Measurements from ENCODE around the gene TSSC4.

The TSSC4 gene

DNA sequence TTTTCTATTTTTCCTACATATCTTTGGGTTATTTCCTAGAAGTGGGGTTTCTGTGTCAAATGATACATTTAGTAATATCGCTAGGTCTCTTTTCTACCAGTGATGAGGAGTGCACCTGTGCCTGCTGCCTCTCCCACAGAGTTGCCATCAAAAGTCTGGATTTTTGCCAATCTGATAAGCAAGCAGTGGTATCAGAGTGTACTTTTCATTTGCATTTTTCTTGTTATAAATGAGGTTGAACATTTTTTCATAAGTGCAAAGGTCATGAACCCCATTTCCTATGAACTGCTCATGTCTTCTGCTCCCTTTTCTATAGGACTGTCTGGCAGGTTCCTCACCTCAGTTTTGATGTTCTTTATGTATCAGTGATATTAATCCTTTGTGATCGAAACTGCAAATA lies 42.0 kb downstream of the TSSC4 start:
- H3K27ac ChIP-seq (ENCODE audit: low read depth, low read length, poor library complexity, severe bottlenecking), result no peak overlapping the region
- no peaks in the 10 kb centered on the region for H3K9me2 ChIP-seq (ENCODE audit: low read depth, low read length)
- H3K9me3 ChIP-seq (ENCODE audit: low read length), result no peaks in the 10 kb centered on the region
- H3K4me2 ChIP-seq (ENCODE audit: low read length), result no peak overlapping the region
- no peak overlapping the region for H3K4me3 ChIP-seq (ENCODE audit: low read depth, low read length, poor library complexity, severe bottlenecking)
- no peaks in the 10 kb centered on the region for H3K36me3 ChIP-seq (ENCODE audit: insufficient read depth, low read length)
- peaks cover 7% of the 10 kb centered on the region for H3K4me1 ChIP-seq (ENCODE audit: insufficient read depth, low read length, severe bottlenecking)
- TF ChIP-seq EZH2 (IDR thresholded peaks at IDR 0.05; ENCODE audit: borderline replicate concordance, low read length), result no peak
- no peaks in the 10 kb centered on the region for H3F3A ChIP-seq (ENCODE audit: insufficient read depth, low read length)
- H3K27me3 ChIP-seq (ENCODE audit: insufficient read depth, low read length), result no peaks in the 10 kb centered on the region
- no peak overlapping the region for H3K9ac ChIP-seq (ENCODE audit: low read length)
- H3K79me2 ChIP-seq (ENCODE audit: insufficient read depth, low read length), result no peaks in the 10 kb centered on the region
- H4K20me1 ChIP-seq (ENCODE audit: insufficient read depth, low read length), result no peaks in the 10 kb centered on the region
- H2AFZ ChIP-seq (ENCODE audit: low read length), result no peak overlapping the region

- Histone ChIP-seq H3K9me2 (ENCODE audit: low read depth, low read length) (no peaks in the 10 kb centered on the region), H2AFZ (ENCODE audit: low read length) (no peak overlapping the region), H3K27ac (ENCODE audit: low read depth, low read length, poor library complexity, severe bottlenecking) (no peak overlapping the region), H3F3A (ENCODE audit: insufficient read depth, low read length) (no peaks in the 10 kb centered on the region), H3K9me3 (ENCODE audit: low read length) (no peaks in the 10 kb centered on the region), H4K20me1 (ENCODE audit: insufficient read depth, low read length) (no peaks in the 10 kb centered on the region), H3K4me2 (ENCODE audit: low read length) (no peak overlapping the region), H3K36me3 (ENCODE audit: insufficient read depth, low read length) (no peaks in the 10 kb centered on the region), H3K4me3 (ENCODE audit: low read depth, low read length, poor library complexity, severe bottlenecking) (no peak overlapping the region), H3K79me2 (ENCODE audit: insufficient read depth, low read length) (no peaks in the 10 kb centered on the region), H3K27me3 (ENCODE audit: insufficient read depth, low read length) (no peaks in the 10 kb centered on the region), H3K4me1 (ENCODE audit: insufficient read depth, low read length, severe bottlenecking) (peaks cover 7% of the 10 kb centered on the region), H3K9ac (ENCODE audit: low read length) (no peak overlapping the region)
- TF ChIP-seq, protein P1, sequence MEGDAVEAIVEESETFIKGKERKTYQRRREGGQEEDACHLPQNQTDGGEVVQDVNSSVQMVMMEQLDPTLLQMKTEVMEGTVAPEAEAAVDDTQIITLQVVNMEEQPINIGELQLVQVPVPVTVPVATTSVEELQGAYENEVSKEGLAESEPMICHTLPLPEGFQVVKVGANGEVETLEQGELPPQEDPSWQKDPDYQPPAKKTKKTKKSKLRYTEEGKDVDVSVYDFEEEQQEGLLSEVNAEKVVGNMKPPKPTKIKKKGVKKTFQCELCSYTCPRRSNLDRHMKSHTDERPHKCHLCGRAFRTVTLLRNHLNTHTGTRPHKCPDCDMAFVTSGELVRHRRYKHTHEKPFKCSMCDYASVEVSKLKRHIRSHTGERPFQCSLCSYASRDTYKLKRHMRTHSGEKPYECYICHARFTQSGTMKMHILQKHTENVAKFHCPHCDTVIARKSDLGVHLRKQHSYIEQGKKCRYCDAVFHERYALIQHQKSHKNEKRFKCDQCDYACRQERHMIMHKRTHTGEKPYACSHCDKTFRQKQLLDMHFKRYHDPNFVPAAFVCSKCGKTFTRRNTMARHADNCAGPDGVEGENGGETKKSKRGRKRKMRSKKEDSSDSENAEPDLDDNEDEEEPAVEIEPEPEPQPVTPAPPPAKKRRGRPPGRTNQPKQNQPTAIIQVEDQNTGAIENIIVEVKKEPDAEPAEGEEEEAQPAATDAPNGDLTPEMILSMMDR (IDR thresholded peaks at IDR 0.05; ENCODE audit: low read length), result no peak
Measured at GRCh38 chr11:2443406-2443805, 42.9 kb downstream of the TSSC4 start.

GRCh38 chr11:2443881-2444820 lies 43.6 kb downstream of the TSSC4 start, which contains the start of gene TRPM5:
TSS of gene TRPM5 (minus strand) at chr11:2444514. CDS start at chr11:2423036, 21,478 bp downstream.
- H3F3A ChIP-seq (ENCODE audit: insufficient read depth, low read length), result no peaks in the 10 kb centered on the region
- no peak within 1 kb of the TSS for H3K9ac ChIP-seq (ENCODE audit: low read length)
- no peak within 1 kb of the TSS for H3K4me2 ChIP-seq (ENCODE audit: low read length)
- H2AFZ ChIP-seq (ENCODE audit: low read length), result no peak within 1 kb of the TSS
- H3K4me3 ChIP-seq (ENCODE audit: low read depth, low read length, poor library complexity, severe bottlenecking), result no peak within 1 kb of the TSS
- H4K20me1 ChIP-seq (ENCODE audit: insufficient read depth, low read length), result no peaks in the 10 kb centered on the region
- peaks cover 7% of the 10 kb centered on the region for H3K4me1 ChIP-seq (ENCODE audit: insufficient read depth, low read length, severe bottlenecking)
- H3K36me3 ChIP-seq (ENCODE audit: insufficient read depth, low read length), result no peaks in the 10 kb centered on the region
- H3K9me2 ChIP-seq (ENCODE audit: low read depth, low read length), result no peaks in the 10 kb centered on the region
- no peak within 1 kb of the TSS for H3K27ac ChIP-seq (ENCODE audit: low read depth, low read length, poor library complexity, severe bottlenecking)
- no peaks in the 10 kb centered on the region for H3K79me2 ChIP-seq (ENCODE audit: insufficient read depth, low read length)
- TF ChIP-seq EZH2 (IDR thresholded peaks at IDR 0.05; ENCODE audit: borderline replicate concordance, low read length), result no peak
- TF ChIP-seq, protein P1 (IDR thresholded peaks at IDR 0.05; ENCODE audit: low read length), result no peak
- H3K9me3 ChIP-seq (ENCODE audit: low read length), result no peaks in the 10 kb centered on the region
- no peaks in the 10 kb centered on the region for H3K27me3 ChIP-seq (ENCODE audit: insufficient read depth, low read length)
